ENCODE results near the gene RCOR2.

DNA sequence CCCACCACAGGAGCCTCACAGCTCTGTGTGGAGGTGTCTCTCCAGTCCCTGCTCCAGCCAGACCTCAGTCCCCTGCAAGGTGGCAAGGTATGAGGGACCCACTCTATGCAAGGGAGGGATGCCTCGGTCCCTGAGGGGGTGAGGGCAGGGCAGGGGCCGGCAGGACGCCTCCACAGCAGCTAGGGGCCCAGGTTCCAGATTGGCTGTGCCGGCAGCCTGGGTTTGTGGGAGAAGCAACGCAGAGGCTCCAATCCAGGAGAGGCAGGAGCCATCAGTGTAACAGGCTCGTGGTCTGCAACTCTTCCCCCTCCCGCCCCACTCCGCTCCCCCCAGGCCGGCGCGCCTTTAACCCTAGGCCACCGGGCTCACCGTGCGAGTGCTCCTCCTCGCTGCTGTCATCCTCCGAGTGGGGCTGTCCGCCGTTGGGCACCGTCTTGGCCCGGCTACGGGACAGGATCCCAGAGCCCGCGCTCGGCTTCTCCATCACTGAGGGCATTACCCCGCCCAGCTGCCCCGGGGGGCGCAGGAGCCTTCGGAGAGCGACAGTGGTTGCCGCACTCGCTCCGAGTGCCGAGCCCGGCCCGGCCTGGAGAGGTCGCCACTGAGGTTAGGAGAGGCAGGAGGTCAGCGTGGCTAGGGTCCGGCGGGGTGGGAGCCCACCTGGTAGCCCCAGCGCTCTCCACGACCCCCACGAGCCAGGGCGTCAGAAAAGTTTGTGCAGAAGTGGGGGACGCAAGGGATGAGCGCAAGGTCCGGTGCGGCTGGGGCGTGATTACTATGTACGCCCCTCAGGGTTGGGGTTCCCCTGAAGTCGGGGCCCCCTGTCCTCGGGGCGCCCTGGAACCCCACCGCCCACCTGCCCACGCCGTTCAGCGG, 765 bp downstream of the RCOR2 start:
- TF ChIP-seq POLR2A (IDR thresholded peaks at IDR 0.05; ENCODE audit: low read length), result no peak
- TF ChIP-seq GATA1 (IDR thresholded peaks at IDR 0.05; ENCODE audit: low read depth, low read length), result no peak

All from erythroblast (primary cell).